Endothelial cell of umbilical vein (primary cell): Measurements from ENCODE around the gene TRIM23. TPM values are rescaled to one million over a fixed set of nuclear protein-coding genes. Genes with fewer than 3 reads are reported as not detected.

ENCODE experiments used
- BruUV-seq: library from RNA; stranded (reverse); fragments of 400-500 nt; replicated peaks from 2 replicates; lab custom pipeline; 2021; lab: Mats Ljungman, UMichigan
- CTCF ChIA-PET: fragments of 300-600, 350-600 bp; sonication (Branson Sonifier 250); formaldehyde crosslinking; loops from one replicate; lab custom pipeline; 2021; ENCODE audit warnings: antibody characterized with exemption, inconsistent platforms; lab: Charles Lee
- POLR2A ChIA-PET: fragments of 300-600, 350-600 bp; sonication (Branson Sonifier 250); formaldehyde crosslinking; loops from one replicate; lab custom pipeline; 2021; ENCODE audit warnings: antibody characterized with exemption, inconsistent platforms; lab: Charles Lee
- DNase-seq: peaks from one replicate; pipeline ENCODE4 v3.0.0-alpha.2; 2011; ENCODE audit warnings: low read depth, low spot score
- FAIRE-seq: peaks from 2 replicates; lab custom pipeline; 2011; peaks lifted over from hg19 to GRCh38; lab: Jason Lieb, UNC
- H2AFZ ChIP-seq: 2 replicates; pipeline ENCODE4 v1.6.0; 2012; ENCODE audit warnings: low read depth, low read length, control low read depth, inconsistent platforms
- H3K27ac ChIP-seq: 2 replicates; pipeline ENCODE4 v1.5.1; 2011; ENCODE audit warnings: low read depth, mild to moderate bottlenecking, control low read depth, low read length, moderate library complexity; ENCODE audit not compliant: insufficient read depth
- H3K27me3 ChIP-seq, 2 experiments: 2 replicates each; pipeline versions ENCODE4 v1.6.0 to v1.6.1; 2011; ENCODE audit warnings: low read length in 2 of 2, mixed read lengths in 1 of 2; ENCODE audit not compliant: control insufficient read depth in 2 of 2, insufficient read depth in 2 of 2
- H3K36me3 ChIP-seq, 2 experiments: 2 replicates in 1 of 2; 3 replicates in 1 of 2; pipeline ENCODE4 v1.5.1; 2011; ENCODE audit warnings: low read length in 2 of 2, mild to moderate bottlenecking in 1 of 2, moderate library complexity in 1 of 2; ENCODE audit not compliant: control insufficient read depth in 2 of 2, insufficient read depth in 2 of 2; ENCODE audit errors: extremely low read depth in 1 of 2
- H3K4me1 ChIP-seq: 3 replicates; pipeline ENCODE4 v1.5.1; 2011; ENCODE audit warnings: mild to moderate bottlenecking, low read length; ENCODE audit not compliant: control insufficient read depth, insufficient read depth; ENCODE audit errors: extremely low read depth
- H3K4me2 ChIP-seq: 2 replicates; pipeline ENCODE4 v1.6.1; 2011; ENCODE audit warnings: low read length, control low read depth, mixed read lengths; ENCODE audit not compliant: insufficient read depth
- H3K4me3 ChIP-seq, 3 experiments: fragments of 200-600 bp in 1 of 3; sonication (generic), shearing (Covaris generic) in 1 of 3; replicated peaks in 1 of 3; 2 replicates each; pipeline ENCODE4 v1.5.1; 2011 to 2016; ENCODE audit warnings: control low read depth in 3 of 3, low read length in 3 of 3, mild to moderate bottlenecking in 2 of 3, inconsistent platforms in 1 of 3, low read depth in 1 of 3, moderate library complexity in 1 of 3; ENCODE audit not compliant: insufficient read depth in 1 of 3
- H3K79me2 ChIP-seq: 2 replicates; pipeline ENCODE4 v1.6.0; 2012; ENCODE audit warnings: low read length, inconsistent platforms; ENCODE audit not compliant: control insufficient read depth, insufficient read depth
- H3K9ac ChIP-seq: replicated peaks from 2 replicates; pipeline ENCODE3; 2011; ENCODE audit warnings: low read length, control low read depth; ENCODE audit not compliant: insufficient read depth; ENCODE audit errors: extremely low read depth
- H3K9me1 ChIP-seq: replicated peaks from 3 replicates; pipeline ENCODE4 v1.6.0; 2011; ENCODE audit warnings: mild to moderate bottlenecking, low read length; ENCODE audit not compliant: control insufficient read depth, insufficient read depth; ENCODE audit errors: extremely low read depth
- H3K9me3 ChIP-seq: replicated peaks from 2 replicates; pipeline ENCODE4 v1.5.1; 2012; ENCODE audit warnings: low read length, inconsistent platforms; ENCODE audit not compliant: control insufficient read depth, insufficient read depth
- H4K20me1 ChIP-seq: replicated peaks from 2 replicates; pipeline ENCODE3; 2011; ENCODE audit warnings: mild to moderate bottlenecking, low read length; ENCODE audit not compliant: control insufficient read depth, insufficient read depth; ENCODE audit errors: extremely low read depth
- CTCF ChIP-seq, 2 donors: IDR thresholded peaks; 1 replicate in 1 of 2; 2 replicates in 1 of 2; pipeline ENCODE4 v1.5.1; 2011; ENCODE audit warnings: low read length in 2 of 2, mild to moderate bottlenecking in 2 of 2, moderate library complexity in 2 of 2, control low read depth in 1 of 2, inconsistent platforms in 1 of 2, low read depth in 1 of 2; ENCODE audit not compliant: insufficient read depth in 1 of 2; ENCODE audit errors: extremely low read depth in 1 of 2
- EZH2 ChIP-seq: IDR thresholded peaks from 2 replicates; pipeline ENCODE4 v1.6.1; 2012; ENCODE audit warnings: borderline replicate concordance, low read depth, mild to moderate bottlenecking, moderate library complexity, low read length, inconsistent platforms; ENCODE audit not compliant: severe bottlenecking
- FOS ChIP-seq: IDR thresholded peaks from 2 replicates; pipeline ENCODE4 v1.6.1; 2011; ENCODE audit warnings: mild to moderate bottlenecking, low read length, moderate library complexity, borderline replicate concordance; ENCODE audit not compliant: insufficient read depth
- GATA2 ChIP-seq: IDR thresholded peaks from 2 replicates; pipeline ENCODE4 v1.7.0; 2011; ENCODE audit warnings: low read depth, mild to moderate bottlenecking, moderate library complexity, mixed read lengths, low read length; ENCODE audit not compliant: insufficient read length, insufficient read depth
- JUN ChIP-seq: IDR thresholded peaks from 2 replicates; pipeline ENCODE4 v1.6.1; 2011; ENCODE audit warnings: borderline replicate concordance, low read depth; ENCODE audit not compliant: insufficient read length, insufficient read depth
- MAX ChIP-seq: IDR thresholded peaks from 2 replicates; pipeline ENCODE4 v1.6.1; 2011; ENCODE audit not compliant: insufficient read depth, insufficient read length
- MYC ChIP-seq: IDR thresholded peaks from one replicate; pipeline ENCODE4 v1.6.1; 2011; ENCODE audit warnings: mild to moderate bottlenecking, low read depth, low read length
- POLR2A ChIP-seq: IDR thresholded peaks from 2 replicates; pipeline ENCODE4 v1.6.1; 2012; ENCODE audit warnings: low read depth, mild to moderate bottlenecking, control low read depth, low read length
- POLR2AphosphoS5 ChIP-seq: IDR thresholded peaks from 2 replicates; pipeline ENCODE4 v1.6.1; 2012; ENCODE audit warnings: low read depth, mild to moderate bottlenecking, control low read depth, low read length, moderate library complexity; ENCODE audit not compliant: insufficient read depth
- dilution Hi-C: fragments of 300-500 bp; cut with MboI; formaldehyde crosslinking; loops from one replicate; pipeline ENCODE4 v1.15.0; 2019; ENCODE audit warnings: low sequenced_read_pairs; ENCODE audit not compliant: extremely low pct_ligation_motif_present
- intact Hi-C: fragments of 100-400 bp; cut with micrococcal nuclease; formaldehyde crosslinking; loops from one replicate; pipeline ENCODE4 v1.10.0; 2022
- polyA plus RNA-seq, 4 experiments: library from polyadenylated mRNA; depleted of rRNA in 3 of 4; stranded (reverse) in 3 of 4; unstranded in 1 of 4; fragments of >200 nt; gene quantifications; 2 replicates each; pipeline versions ENCODE4 v1.2.1 to v1.2.3, GENCODE V29; 2011 to 2012; ENCODE audit warnings: missing spikeins in 1 of 4
- total RNA-seq: library from RNA; stranded (reverse); gene quantifications from 2 replicates; pipeline ENCODE4 v1.2.3, GENCODE V29; 2021

The TRIM23 gene
- total and polyA plus RNA-seq, 2 donors (not counting 3 experiments of a cell fraction or from before 2014, with no cell fraction given), result 2.2 to 10.6 TPM

DNA sequence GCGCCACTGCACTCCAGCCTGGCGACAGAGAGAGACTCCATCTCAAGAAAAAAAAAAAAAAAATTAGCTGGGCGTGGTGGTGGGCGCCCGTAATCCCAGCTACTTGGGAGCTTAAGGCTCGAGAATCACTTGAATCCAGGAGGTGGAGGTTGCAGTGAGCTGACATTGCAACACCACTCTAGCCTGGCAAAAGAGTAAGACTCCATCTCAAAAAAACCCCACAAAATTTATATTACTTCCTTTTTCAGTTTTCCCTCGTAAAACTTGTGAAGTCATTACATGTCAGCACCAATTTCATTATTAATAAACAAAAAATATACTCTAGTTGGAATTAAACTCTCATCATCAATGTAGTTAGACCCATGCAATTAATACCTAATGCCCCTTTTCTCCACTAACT lies 44.6 kb upstream of the TRIM23 start:
- Histone ChIP-seq H3K4me1 (no peaks in the 10 kb centered on the region), H3K9me1 (no peaks in the 10 kb centered on the region), H3K4me3 (no peak overlapping the region), H3K27ac (no peak overlapping the region), H2AFZ (no peak overlapping the region), H3K36me3 (peaks cover 2% of the 10 kb centered on the region in 2 experiments), H3K9me3 (no peaks in the 10 kb centered on the region), H3K9ac (no peak overlapping the region), H3K4me2 (no peak overlapping the region), H3K79me2 (no peaks in the 10 kb centered on the region), H4K20me1 (no peaks in the 10 kb centered on the region), H3K27me3 (no peaks in the 10 kb centered on the region)
- ChIA-PET CTCF (no interaction called here), POLR2A (no interaction called here)
- dilution Hi-C loops, result no loop called here
- DNase-seq (no peak), FAIRE-seq (no peak)
- TF ChIP-seq EZH2 (no peak), JUN (no peak), CTCF (IDR thresholded peaks at IDR 0.05; ENCODE audit: extremely low read depth in 1 of 2, insufficient read depth in 1 of 2, low read depth in 1 of 2, low read length in 2 of 2) (no peak), FOS (no peak), POLR2A (no peak), MAX (no peak), POLR2AphosphoS5 (no peak), GATA2 (no peak), MYC (no peak)
- intact Hi-C loops, result no loop called here
- no TSS peak for BruUV-seq
